Right lobe of liver (tissue), 4 donors: ENCODE data around the gene CST11.
"Not testable (repeated sequence)": the region's sequence is repeated elsewhere in the genome, so short reads cannot be mapped to it uniquely, and the experiment has no call there.

Experiments used
- CTCF ChIP-seq, 4 donors: fragments of 200-600 bp in 3 of 4; fragments of 450-650 bp in 1 of 4; IDR thresholded peaks; one replicate each; pipeline versions ENCODE4 v1.5.1 to v1.8.0; 2016 to 2022; ENCODE audit warnings: antibody characterized with exemption in 4 of 4, mild to moderate bottlenecking in 2 of 4
- POLR2A ChIP-seq: fragments of 450-650 bp; IDR thresholded peaks from one replicate; pipeline ENCODE4 v1.6.1; 2017; ENCODE audit warnings: antibody characterized with exemption, mild to moderate bottlenecking
- donor health status: DM: no; HTN: no; CAD: no.
- donor health status: DM: no; HTN: no; CAD: no.
- donor health status: DM: no; HTN: yes; CAD: no.

GRCh38 chr20:23472306-23472705 lies 19.6 kb upstream of the CST11 start:
- TF ChIP-seq CTCF (IDR thresholded peaks at IDR 0.05); POLR2A: not testable (repeated sequence)
